Measurements from ENCODE around the gene SRP19.

GRCh38 chr5:112907166-112907631 is 46.1 kb downstream of the SRP19 start:
- TF ChIP-seq CTCF (conservative IDR thresholded peaks at IDR 0.05; ENCODE audit: low read depth, low read length) (no peak), EZH2 (IDR thresholded peaks at IDR 0.05; ENCODE audit: low read length, unreplicated experiment) (no peak), EZH2phosphoT487 (IDR thresholded peaks at IDR 0.05; ENCODE audit: borderline replicate concordance, low read length) (no peak)

All from PC-3 (cell line).